Parathyroid adenoma (tissue), 2 donors: ENCODE results near the gene PTPN2.

ENCODE experiments used
- H2AFZ ChIP-seq: fragments of 300-600 bp; sonication (generic); one replicate; pipeline ENCODE4 v1.7.0; 2017; ENCODE audit warnings: antibody characterized with exemption, mild to moderate bottlenecking
- H3K27ac ChIP-seq: fragments of 300-600 bp; sonication (generic); one replicate; pipeline ENCODE4 v1.7.0; 2017
- H3K27me3 ChIP-seq: fragments of 300-600 bp; sonication (generic); one replicate; pipeline ENCODE4 v1.7.0; 2017; ENCODE audit warnings: low read length; ENCODE audit not compliant: control insufficient read depth, insufficient read depth
- H3K36me3 ChIP-seq: fragments of 300-600 bp; sonication (generic); one replicate; pipeline ENCODE4 v1.7.0; 2017; ENCODE audit warnings: low read length; ENCODE audit not compliant: control insufficient read depth, insufficient read depth
- H3K4me1 ChIP-seq: fragments of 300-600 bp; sonication (generic); one replicate; pipeline ENCODE4 v1.7.0; 2017; ENCODE audit warnings: control low read depth
- H3K4me2 ChIP-seq: fragments of 300-600 bp; sonication (generic); one replicate; pipeline ENCODE4 v1.7.0; 2017; ENCODE audit warnings: low read length
- H3K4me3 ChIP-seq: fragments of 300-600 bp; sonication (generic); one replicate; pipeline ENCODE4 v1.7.0; 2017; ENCODE audit warnings: low read depth, low read length
- H3K79me2 ChIP-seq: fragments of 300-600 bp; sonication (generic); one replicate; pipeline ENCODE4 v1.7.0; 2017; ENCODE audit warnings: control low read depth
- H3K9ac ChIP-seq: fragments of 300-600 bp; sonication (generic); one replicate; pipeline ENCODE4 v1.7.0; 2017; ENCODE audit warnings: mild to moderate bottlenecking
- H3K9me3 ChIP-seq: fragments of 300-600 bp; sonication (generic); one replicate; pipeline ENCODE4 v1.7.0; 2017; ENCODE audit warnings: low read length; ENCODE audit not compliant: control insufficient read depth
- CTCF ChIP-seq: fragments of 300-600 bp; sonication (generic); IDR thresholded peaks from one replicate; pipeline ENCODE4 v1.7.0; 2017; ENCODE audit warnings: antibody characterized with exemption, mild to moderate bottlenecking
- donor health status: primary hyperparathyroidism.

Gene PTPN2

GRCh38 chr18:12842459-12843380 lies 41.3 kb downstream of the PTPN2 start:
- H3K9me3 ChIP-seq, result no peaks in the 10 kb centered on the region
- H3K4me3 ChIP-seq, result no peak overlapping the region
- peaks cover 6% of the 10 kb centered on the region for H3K79me2 ChIP-seq
- H2AFZ ChIP-seq, result no peak overlapping the region
- no peaks in the 10 kb centered on the region for H3K27me3 ChIP-seq
- TF ChIP-seq CTCF, result no peak
- no peaks in the 10 kb centered on the region for H3K36me3 ChIP-seq
- H3K27ac ChIP-seq, result no peak overlapping the region
- no peak overlapping the region for H3K4me2 ChIP-seq
- H3K4me1 ChIP-seq, result peaks cover 9% of the 10 kb centered on the region
- no peak overlapping the region for H3K9ac ChIP-seq

- Histone ChIP-seq H3K4me3 (no peak overlapping the region), H3K79me2 (peaks cover 6% of the 10 kb centered on the region), H3K4me1 (peaks cover 9% of the 10 kb centered on the region), H3K27ac (no peak overlapping the region), H2AFZ (no peak overlapping the region), H3K36me3 (no peaks in the 10 kb centered on the region), H3K27me3 (no peaks in the 10 kb centered on the region), H3K9ac (no peak overlapping the region), H3K4me2 (no peak overlapping the region), H3K9me3 (no peaks in the 10 kb centered on the region)
- TF ChIP-seq CTCF, result no peak
Observed at GRCh38 chr18:12841070-12841469, 43.0 kb downstream of the PTPN2 start.

GRCh38 chr18:12840382-12840781 lies 43.7 kb downstream of the PTPN2 start:
- H3K27me3 ChIP-seq, result no peaks in the 10 kb centered on the region
- no peak overlapping the region for H3K4me3 ChIP-seq
- TF ChIP-seq CTCF, result no peak
- H3K4me2 ChIP-seq, result no peak overlapping the region
- H3K9ac ChIP-seq, result no peak overlapping the region
- peaks cover 9% of the 10 kb centered on the region for H3K4me1 ChIP-seq
- no peak overlapping the region for H2AFZ ChIP-seq
- H3K27ac ChIP-seq, result no peak overlapping the region
- H3K36me3 ChIP-seq, result no peaks in the 10 kb centered on the region
- H3K79me2 ChIP-seq, result peaks cover 6% of the 10 kb centered on the region
- H3K9me3 ChIP-seq, result no peaks in the 10 kb centered on the region

- H3K79me2 ChIP-seq, result peaks cover 6% of the 10 kb centered on the region
- no peak for TF ChIP-seq CTCF
- H3K27ac ChIP-seq, result no peak overlapping the region
- no peaks in the 10 kb centered on the region for H3K36me3 ChIP-seq
- H3K4me3 ChIP-seq, result no peak overlapping the region
- H2AFZ ChIP-seq, result no peak overlapping the region
- H3K4me2 ChIP-seq, result peak overlapping the region; percentile 45
- H3K27me3 ChIP-seq, result no peaks in the 10 kb centered on the region
- H3K9ac ChIP-seq, result no peak overlapping the region
- no peaks in the 10 kb centered on the region for H3K9me3 ChIP-seq
- peaks cover 9% of the 10 kb centered on the region for H3K4me1 ChIP-seq
Observed at GRCh38 chr18:12839526-12840196, 44.4 kb downstream of the PTPN2 start.
